Kidney (tissue), 14 donors: ENCODE measurements around the gene AARSD1. TPM values are rescaled to one million over a fixed set of nuclear protein-coding genes. Genes with fewer than 3 reads are reported as not detected.

Experiments
- DNase-seq, 5 donors: peaks; one replicate each; pipeline ENCODE4 v3.0.0-alpha.2; 2013 to 2020
- FAIRE-seq: peaks from 2 replicates; lab custom pipeline; 2012; peaks lifted over from hg19 to GRCh38; lab: Jason Lieb, UNC
- H3K27ac ChIP-seq, 2 donors: one replicate each; pipeline ENCODE4 v1.7.0; 2013; ENCODE audit warnings: low read depth in 2 of 2, low read length in 2 of 2, inconsistent platforms in 1 of 2
- H3K27me3 ChIP-seq: one replicate; pipeline ENCODE4 v1.7.1; 2013; ENCODE audit warnings: low read length, inconsistent platforms; ENCODE audit not compliant: control insufficient read depth, insufficient read depth
- H3K36me3 ChIP-seq, 3 donors: one replicate each; pipeline versions ENCODE4 v1.7.0 to v1.7.1; 2013; ENCODE audit warnings: low read length in 3 of 3, control low read depth in 1 of 3, inconsistent platforms in 1 of 3; ENCODE audit not compliant: insufficient read depth in 3 of 3, control insufficient read depth in 2 of 3
- H3K4me1 ChIP-seq, 3 donors: one replicate each; pipeline versions ENCODE4 v1.7.0 to v1.7.1; 2013; ENCODE audit warnings: low read length in 3 of 3, inconsistent platforms in 1 of 3, low read depth in 1 of 3; ENCODE audit not compliant: control insufficient read depth in 2 of 3, insufficient read depth in 2 of 3
- H3K4me3 ChIP-seq, 3 donors: one replicate each; pipeline versions ENCODE4 v1.7.0 to v1.8.1; 2013; ENCODE audit warnings: low read length in 3 of 3, control low read depth in 1 of 3, inconsistent platforms in 1 of 3
- H3K9ac ChIP-seq, 3 donors: one replicate each; pipeline versions ENCODE4 v1.7.0 to v1.7.1; 2013; ENCODE audit warnings: low read length in 3 of 3, control low read depth in 1 of 3, inconsistent platforms in 1 of 3
- H3K9me3 ChIP-seq, 3 donors: one replicate each; pipeline versions ENCODE4 v1.7.0 to v1.7.1; 2013; ENCODE audit warnings: low read length in 3 of 3, control low read depth in 1 of 3, inconsistent platforms in 1 of 3; ENCODE audit not compliant: control insufficient read depth in 2 of 3, insufficient read depth in 1 of 3
- intact Hi-C: fragments of 100-400 bp; cut with DNase I; formaldehyde crosslinking; loops from one replicate; pipeline ENCODE4 v1.11.1; 2022
- polyA plus RNA-seq: library from polyadenylated mRNA; stranded (reverse); fragments of 350-450 nt; fragmentation: Illumina TruSeq; extraction: RNeasy Lipid Tissue Mini Kit (QIAGEN cat#74804); gene quantifications from one replicate; pipeline ENCODE4 v1.2.3, GENCODE V29; 2014; ENCODE audit warnings: low read depth, low replicate concordance; ENCODE audit not compliant: insufficient read depth
- total RNA-seq: library from RNA; stranded (reverse); fragmentation: NEBNext Ultra II Directional; extraction: Animal tissue kit (Norgen Biotek cat#: 25700); gene quantifications from one replicate; pipeline ENCODE4 v1.2.1, GENCODE V29; 2021
- TF ChIP-seq, protein P1 (sequence below): IDR thresholded peaks from 3 replicates; pipeline ENCODE4 v1.5.1; 2012; ENCODE audit warnings: mild to moderate bottlenecking, moderate library complexity, borderline replicate concordance; ENCODE audit not compliant: insufficient read depth; ENCODE audit errors: extremely low read depth
- donor health status: control.
- donor health status: control.
- donor health status: control.
- donor health status: control.
- donor health status: control.
- donor health status: DM: yes; HTN: yes; CAD: no.
- donor health status: Normal renal cell carcinoma (clear cell type).

AARSD1 gene
- total and polyA plus RNA-seq, 2 donors from 2014 or later = 35.8 to 45.6 TPM

DNA sequence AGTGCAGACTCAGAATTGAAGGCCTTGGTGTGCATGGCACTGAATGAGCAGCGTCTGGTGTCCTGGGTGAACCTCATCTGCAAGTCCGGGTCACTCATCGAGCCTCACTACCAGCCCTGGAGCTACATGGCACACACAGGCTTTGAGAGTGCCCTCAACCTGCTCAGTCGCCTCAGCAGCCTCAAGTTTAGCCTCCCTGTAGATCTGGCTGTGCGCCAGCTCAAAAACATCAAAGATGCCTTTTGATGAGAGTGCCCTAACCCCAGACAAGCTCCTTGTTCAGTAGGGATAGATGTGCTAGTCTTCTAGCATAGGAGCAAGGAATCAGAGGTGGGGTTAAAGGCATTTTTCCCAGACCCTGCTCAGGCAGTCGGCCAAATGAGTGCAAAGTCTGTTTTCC lies 27.2 kb upstream of the AARSD1 start:
- Histone ChIP-seq H3K4me1 (no peaks in the 10 kb centered on the region), H3K27ac (no peak overlapping the region), H3K27me3 (no peaks in the 10 kb centered on the region), H3K4me3 (no peak overlapping the region), H3K36me3 (peaks cover 7 to 41% (median 36%) of the 10 kb centered on the region in 3 donors), H3K9me3 (no peaks in the 10 kb centered on the region), H3K9ac (no peak overlapping the region)
- FAIRE-seq (no peak), DNase-seq (no peak)
- intact Hi-C loops = no loop called here
- TF ChIP-seq, protein P1, sequence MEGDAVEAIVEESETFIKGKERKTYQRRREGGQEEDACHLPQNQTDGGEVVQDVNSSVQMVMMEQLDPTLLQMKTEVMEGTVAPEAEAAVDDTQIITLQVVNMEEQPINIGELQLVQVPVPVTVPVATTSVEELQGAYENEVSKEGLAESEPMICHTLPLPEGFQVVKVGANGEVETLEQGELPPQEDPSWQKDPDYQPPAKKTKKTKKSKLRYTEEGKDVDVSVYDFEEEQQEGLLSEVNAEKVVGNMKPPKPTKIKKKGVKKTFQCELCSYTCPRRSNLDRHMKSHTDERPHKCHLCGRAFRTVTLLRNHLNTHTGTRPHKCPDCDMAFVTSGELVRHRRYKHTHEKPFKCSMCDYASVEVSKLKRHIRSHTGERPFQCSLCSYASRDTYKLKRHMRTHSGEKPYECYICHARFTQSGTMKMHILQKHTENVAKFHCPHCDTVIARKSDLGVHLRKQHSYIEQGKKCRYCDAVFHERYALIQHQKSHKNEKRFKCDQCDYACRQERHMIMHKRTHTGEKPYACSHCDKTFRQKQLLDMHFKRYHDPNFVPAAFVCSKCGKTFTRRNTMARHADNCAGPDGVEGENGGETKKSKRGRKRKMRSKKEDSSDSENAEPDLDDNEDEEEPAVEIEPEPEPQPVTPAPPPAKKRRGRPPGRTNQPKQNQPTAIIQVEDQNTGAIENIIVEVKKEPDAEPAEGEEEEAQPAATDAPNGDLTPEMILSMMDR = no peak

DNA sequence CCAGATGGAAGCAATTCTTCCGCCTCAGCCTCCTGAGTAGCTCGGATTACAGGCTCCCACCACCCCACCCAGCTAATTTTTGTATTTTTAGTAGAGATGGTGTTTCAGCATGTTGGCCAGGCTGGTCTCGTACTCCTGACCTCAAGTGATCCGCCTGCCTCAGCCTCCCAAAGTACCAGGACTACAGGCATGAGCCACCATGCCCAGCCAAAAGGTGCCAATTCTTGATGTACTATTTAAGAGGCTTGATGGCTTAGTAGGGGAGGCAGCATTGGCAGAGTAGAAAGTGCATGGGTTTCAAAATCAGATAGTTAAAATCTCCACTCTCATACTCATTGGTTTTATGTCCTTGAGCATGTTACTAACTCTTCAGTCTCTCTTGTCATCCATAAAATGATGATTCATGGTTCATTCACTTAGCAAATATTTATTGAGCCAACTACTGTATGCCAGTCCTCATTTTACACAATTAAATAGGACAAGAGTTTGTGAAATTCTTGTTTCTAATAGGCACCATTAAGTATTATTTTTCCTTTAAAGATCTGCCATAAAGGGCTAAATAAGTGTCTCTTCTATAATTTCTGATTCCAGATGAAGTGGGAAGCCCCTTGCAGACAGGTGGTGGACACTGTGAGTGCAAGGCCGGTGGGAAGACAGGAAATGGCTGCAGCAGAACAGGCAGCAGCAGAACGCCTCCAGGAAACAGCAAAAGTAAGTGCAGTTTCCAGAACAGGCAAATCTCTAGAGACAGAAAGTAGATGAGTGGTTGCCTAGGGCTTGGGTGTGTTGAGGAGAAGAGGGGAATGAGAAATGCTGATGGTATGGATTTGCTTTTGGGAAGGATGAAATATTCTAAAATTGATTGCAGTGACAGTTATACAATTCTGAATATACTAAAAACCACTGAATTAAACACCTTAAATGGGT lies 25.7 kb upstream of the AARSD1 start:
- no peak overlapping the region for H3K27ac ChIP-seq
- H3K4me1 ChIP-seq = no peaks in the 10 kb centered on the region
- no peak overlapping the region for H3K9ac ChIP-seq
- no peaks in the 10 kb centered on the region for H3K9me3 ChIP-seq
- DNase-seq (no peak), FAIRE-seq (no peak)
- TF ChIP-seq, protein P1 = no peak
- H3K27me3 ChIP-seq = no peaks in the 10 kb centered on the region
- no peak overlapping the region for H3K4me3 ChIP-seq
- H3K36me3 ChIP-seq = peaks cover 7 to 41% (median 37%) of the 10 kb centered on the region in 3 donors
- intact Hi-C loops = no loop called here

DNA sequence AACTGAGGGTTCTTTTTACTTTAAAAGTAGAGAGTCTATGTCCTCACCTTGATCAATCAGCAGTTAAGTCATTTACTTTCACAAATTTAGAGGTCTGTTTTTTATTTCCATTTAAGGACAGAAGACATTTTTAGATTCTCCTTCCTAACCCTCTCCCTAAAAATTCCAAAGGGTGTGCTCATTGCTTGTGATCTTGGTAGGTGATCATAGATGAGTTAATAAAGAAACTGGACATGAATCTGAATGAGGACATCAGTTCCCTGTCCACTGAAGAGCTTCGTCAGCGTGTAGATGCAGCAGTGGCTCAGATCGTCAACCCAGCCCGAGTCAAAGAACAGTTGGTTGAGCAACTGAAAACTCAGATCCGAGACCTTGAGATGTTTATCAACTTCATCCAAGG lies 24.9 kb upstream of the AARSD1 start:
- no peak for DNase-seq
- Histone ChIP-seq H3K4me1 (no peaks in the 10 kb centered on the region), H3K36me3 (peaks cover 7 to 38% (median 37%) of the 10 kb centered on the region in 3 donors), H3K9me3 (no peaks in the 10 kb centered on the region), H3K4me3 (no peak overlapping the region), H3K27me3 (no peaks in the 10 kb centered on the region), H3K9ac (no peak overlapping the region), H3K27ac (no peak overlapping the region)
- TF ChIP-seq, protein P1 = no peak
- FAIRE-seq = no peak
- intact Hi-C loops = no loop called here
